B cell (primary cell): Measurements from ENCODE around the gene BCL7B. TPM values are rescaled to one million over a fixed set of nuclear protein-coding genes. Genes with fewer than 3 reads are reported as not detected.

Experiments
- ATAC-seq: fragments of 200-7000 bp; cut with Tn5 transposase; one replicate; pipeline ENCODE4 v1.10.0; 2021; ENCODE audit warnings: low read depth, mild to moderate bottlenecking, moderate number of reproducible peaks, moderate library complexity
- CTCF ChIA-PET: fragments of 350-600 bp; sonication (Branson Sonifier 250); formaldehyde crosslinking; loops from one replicate; lab custom pipeline; 2021; ENCODE audit warnings: antibody characterized with exemption, inconsistent platforms; lab: Charles Lee
- POLR2A ChIA-PET: fragments of 350-600 bp; sonication (Branson Sonifier 250); formaldehyde crosslinking; loops from one replicate; lab custom pipeline; 2021; ENCODE audit warnings: antibody characterized with exemption; lab: Charles Lee
- DNase-seq: peaks from one replicate; pipeline ENCODE4 v3.0.0; 2013
- H2AFZ ChIP-seq: 2 replicates; pipeline ENCODE4 v1.6.1; 2012; ENCODE audit warnings: mild to moderate bottlenecking, low read depth, low read length; ENCODE audit not compliant: insufficient read depth, poor library complexity, severe bottlenecking
- H3K27ac ChIP-seq, 2 donors: 1 replicate in 1 of 2; 2 replicates in 1 of 2; pipeline ENCODE4 v1.5.1; 2012 to 2013; ENCODE audit warnings: low read length in 2 of 2, mild to moderate bottlenecking in 2 of 2, moderate library complexity in 1 of 2
- H3K27me3 ChIP-seq, 4 experiments: fragments of 200-600 bp in 1 of 4; sonication (generic) in 1 of 4; replicated peaks in 1 of 4; 1 replicate in 2 of 4; 2 replicates in 2 of 4; pipeline versions ENCODE4 v1.6.1 to v1.7.0; 2013 to 2016; ENCODE audit warnings: low read length in 3 of 4, mild to moderate bottlenecking in 2 of 4, mixed read lengths in 1 of 4, moderate library complexity in 1 of 4; ENCODE audit not compliant: insufficient read depth in 4 of 4, control insufficient read depth in 3 of 4; ENCODE audit errors: control extremely low read depth in 1 of 4
- H3K36me3 ChIP-seq, 2 experiments: replicated peaks in 1 of 2; 1 replicate in 1 of 2; 2 replicates in 1 of 2; pipeline versions ENCODE4 v1.6.1 to v1.7.1; 2013; ENCODE audit warnings: low read length in 1 of 2; ENCODE audit not compliant: insufficient read depth in 2 of 2, control insufficient read depth in 1 of 2; ENCODE audit errors: control extremely low read depth in 1 of 2, extremely low read depth in 1 of 2
- H3K4me1 ChIP-seq, 2 donors: fragments of 200-600 bp in 1 of 2; sonication (generic) in 1 of 2; 1 replicate in 1 of 2; 2 replicates in 1 of 2; pipeline versions ENCODE4 v1.5.1 to v1.6.1; 2013 to 2017; ENCODE audit warnings: low read length in 2 of 2; ENCODE audit not compliant: control insufficient read depth in 2 of 2, insufficient read depth in 2 of 2
- H3K4me2 ChIP-seq: replicated peaks from 2 replicates; pipeline ENCODE3; 2012; ENCODE audit warnings: mild to moderate bottlenecking, low read depth, low read length; ENCODE audit not compliant: poor library complexity, severe bottlenecking
- H3K4me3 ChIP-seq, 5 experiments: fragments of 200-600 bp in 1 of 5; sonication (generic) in 1 of 5; 1 replicate in 3 of 5; 2 replicates in 2 of 5; pipeline versions ENCODE4 v1.5.1 to v1.7.0; 2011 to 2016; ENCODE audit warnings: low read length in 4 of 5, mild to moderate bottlenecking in 4 of 5, low read depth in 2 of 5, control low read depth in 1 of 5, moderate library complexity in 1 of 5; ENCODE audit not compliant: insufficient read depth in 1 of 5; ENCODE audit errors: control extremely low read depth in 1 of 5, extremely low read depth in 1 of 5
- H3K79me2 ChIP-seq: fragments of 200-600 bp; sonication (generic); one replicate; pipeline ENCODE4 v1.6.0; 2016; ENCODE audit warnings: low read length; ENCODE audit not compliant: control insufficient read depth, insufficient read depth
- H3K9ac ChIP-seq: fragments of 200-600 bp; sonication (generic); 2 replicates; pipeline ENCODE4 v1.6.1; 2017; ENCODE audit warnings: mild to moderate bottlenecking, low read length, moderate library complexity
- H3K9me3 ChIP-seq, 3 donors: one replicate each; pipeline versions ENCODE4 v1.6.1 to v1.7.1; 2013; ENCODE audit warnings: low read length in 2 of 3; ENCODE audit not compliant: control insufficient read depth in 2 of 3, insufficient read depth in 1 of 3; ENCODE audit errors: control extremely low read depth in 1 of 3
- H4K20me1 ChIP-seq: 2 replicates; pipeline ENCODE4 v1.6.0; 2012; ENCODE audit warnings: mild to moderate bottlenecking, low read length; ENCODE audit not compliant: insufficient read depth, control insufficient read depth, poor library complexity, severe bottlenecking
- H3K27ac Mint-ChIP-seq: one replicate; pipeline ENCODE4 v1.8.0; 2021; ENCODE audit warnings: mixed read lengths
- H3K27me3 Mint-ChIP-seq: one replicate; pipeline ENCODE4 v1.8.0; 2021; ENCODE audit warnings: mixed read lengths
- H3K4me1 Mint-ChIP-seq: one replicate; pipeline ENCODE4 v1.8.0; 2021; ENCODE audit warnings: mixed read lengths
- H3K4me3 Mint-ChIP-seq: one replicate; pipeline ENCODE4 v1.8.0; 2021; ENCODE audit warnings: mixed read lengths
- H3K9me3 Mint-ChIP-seq: one replicate; pipeline ENCODE4 v1.8.0; 2022; ENCODE audit warnings: mixed read lengths; ENCODE audit not compliant: insufficient read depth
- CTCF ChIP-seq: fragments of 200-600 bp; IDR thresholded peaks from one replicate; pipeline ENCODE4 v1.8.0; 2022; ENCODE audit warnings: antibody characterized with exemption, mild to moderate bottlenecking
- EZH2 ChIP-seq: IDR thresholded peaks from 2 replicates; pipeline ENCODE4 v1.6.1; 2012; ENCODE audit warnings: borderline replicate concordance, low read depth, mild to moderate bottlenecking, moderate library complexity, low read length; ENCODE audit not compliant: insufficient read depth, poor library complexity, severe bottlenecking
- WGBS: methylation state at CpG from one replicate; pipeline ENCODE4 v1.1.5; 2013; ENCODE audit warnings: missing lambda C conversion rate; ENCODE audit not compliant: insufficient coverage; 5-methylcytosine and 5-hydroxymethylcytosine counted together
- intact Hi-C: fragments of 100-400 bp; cut with micrococcal nuclease; formaldehyde crosslinking; loops from one replicate; pipeline ENCODE4 v1.10.0; 2022
- polyA plus RNA-seq: library from polyadenylated mRNA; depleted of rRNA; stranded (reverse); fragments of >200 nt; gene quantifications from 2 replicates; pipeline ENCODE4 v1.2.3, GENCODE V29; 2012
- total RNA-seq, 2 donors: library from RNA; stranded (reverse); fragments of 120-200 nt in 1 of 2; gene quantifications; 1 replicate in 1 of 2; 2 replicates in 1 of 2; pipeline versions ENCODE4 v1.2.3 to v1.2.4, GENCODE V29; 2013 to 2022

BCL7B gene
- total and polyA plus RNA-seq, 2 donors (not counting 1 experiment from before 2014, with no cell fraction given) = 61.9 to 69.8 TPM

GRCh38 chr7:73521636-73522104 is 35.8 kb downstream of the BCL7B start:
- peak overlapping the region; percentile 85 for H3K9ac ChIP-seq
- Mint-ChIP-seq H3K4me3 (peak overlapping the region; percentile 95), H3K27ac (peak overlapping the region; percentile 98), H3K4me1 (peaks cover 58% of the 10 kb centered on the region), H3K9me3 (no peaks in the 10 kb centered on the region), H3K27me3 (no peaks in the 10 kb centered on the region)
- H2AFZ ChIP-seq = peak overlapping the region; percentile 74
- POLR2A ChIA-PET = interaction anchor here (0.8 to 2.3 kb wide), 6 partner anchors 35 to 216 kb away, joined by 3 to 10 read pairs (median 4); partner anchors contain the start of genes ABHD11, BCL7B and TBL2
- no peak for TF ChIP-seq EZH2
- no peak for TF ChIP-seq CTCF
- H3K36me3 ChIP-seq = peaks cover 1 to 13% of the 10 kb centered on the region in 2 experiments
- H3K27me3 ChIP-seq = no peaks in the 10 kb centered on the region
- H3K4me1 ChIP-seq = peaks cover 52 to 57% of the 10 kb centered on the region in 2 donors
- under 1% methylated on average over 62 of the region's 62 CpGs for WGBS
- H3K79me2 ChIP-seq = peaks cover 55% of the 10 kb centered on the region
- H3K4me2 ChIP-seq = peak overlapping the region; percentile 89
- DNase-seq = no peak
- intact Hi-C loops = loop anchor here (1.0 to 5.0 kb wide), 6 partner anchors 36 to 693 kb away; partner anchors contain the start of genes ABHD11, BCL7B, BUD23 and DNAJC30
- peak overlapping the region; percentile 7 to 78 (median 68) for H3K4me3 ChIP-seq
- CTCF ChIA-PET = interaction anchor here (1.3 to 1.4 kb wide), 2 partner anchors 57 to 85 kb away, joined by 4 to 5 read pairs; partner anchors contain the start of gene TBL2
- peaks cover 34% of the 10 kb centered on the region for H4K20me1 ChIP-seq
- H3K27ac ChIP-seq = peak overlapping the region; percentile 82 to 87
- H3K9me3 ChIP-seq = no peaks in the 10 kb centered on the region
- ATAC-seq = peak; percentile 44
